LoVo (cell line): ENCODE data around the gene CYSRT1.

ENCODE experiments used
- DNase-seq: peaks from one replicate; pipeline ENCODE4 v3.0.0-alpha.2; 2016; ENCODE audit warnings: low spot score

CYSRT1 gene

GRCh38 chr9:137212520-137212919 lies 12.5 kb upstream of the CYSRT1 start:
- DNase-seq = no peak

- DNase-seq = no peak
Observed at GRCh38 chr9:137213160-137214060, 11.6 kb upstream of the CYSRT1 start.

- DNase-seq = no peak
Observed at GRCh38 chr9:137214620-137215019, 10.4 kb upstream of the CYSRT1 start.

- DNase-seq = no peak
Observed at GRCh38 chr9:137215196-137215986, 9.6 kb upstream of the CYSRT1 start.

GRCh38 chr9:137216188-137216965 lies 8.6 kb upstream of the CYSRT1 start:
- no peak for DNase-seq

- peak; percentile 45 for DNase-seq
Observed at GRCh38 chr9:137217276-137218211, 7.4 kb upstream of the CYSRT1 start.

- no peak for DNase-seq
Observed at GRCh38 chr9:137218212-137218753, 6.7 kb upstream of the CYSRT1 start.

- peak; percentile 30 for DNase-seq
Observed at GRCh38 chr9:137218754-137219271, 6.2 kb upstream of the CYSRT1 start.

- no peak for DNase-seq
Observed at GRCh38 chr9:137219757-137220316, 5.1 kb upstream of the CYSRT1 start.

- no peak for DNase-seq
Observed at GRCh38 chr9:137220317-137221094, 4.5 kb upstream of the CYSRT1 start.

- DNase-seq = no peak
Observed at GRCh38 chr9:137221095-137221505, 3.9 kb upstream of the CYSRT1 start.

GRCh38 chr9:137221506-137222111 lies 3.4 kb upstream of the CYSRT1 start:
- DNase-seq = no peak

GRCh38 chr9:137222190-137223077 lies 2.5 kb upstream of the CYSRT1 start, which contains the start of gene RNF208:
TSS of gene RNF208 (minus strand) at chr9:137222240. CDS start at chr9:137221212, 1,028 bp downstream.
- DNase-seq = peak; percentile 19

- DNase-seq = peak; percentile 98
Observed at GRCh38 chr9:137223078-137223970, 1.6 kb upstream of the CYSRT1 start.

GRCh38 chr9:137225699-137226331 lies 841 bp downstream of the CYSRT1 start:
- no peak for DNase-seq

GRCh38 chr9:137226338-137227053 lies 1.5 kb downstream of the CYSRT1 start:
- DNase-seq = peak; percentile 67
